HG02970 (cell line): Measurements from ENCODE around the gene ZACN.

ENCODE experiments used
- ATAC-seq: cut with Tn5 transposase; IDR thresholded peaks from one replicate; pipeline ENCODE4 v1.9.1; 2021; ENCODE audit warnings: mild to moderate bottlenecking, moderate library complexity, moderate number of reproducible peaks; ENCODE audit not compliant: unreplicated experiment, low FRiP score

Gene ZACN

DNA sequence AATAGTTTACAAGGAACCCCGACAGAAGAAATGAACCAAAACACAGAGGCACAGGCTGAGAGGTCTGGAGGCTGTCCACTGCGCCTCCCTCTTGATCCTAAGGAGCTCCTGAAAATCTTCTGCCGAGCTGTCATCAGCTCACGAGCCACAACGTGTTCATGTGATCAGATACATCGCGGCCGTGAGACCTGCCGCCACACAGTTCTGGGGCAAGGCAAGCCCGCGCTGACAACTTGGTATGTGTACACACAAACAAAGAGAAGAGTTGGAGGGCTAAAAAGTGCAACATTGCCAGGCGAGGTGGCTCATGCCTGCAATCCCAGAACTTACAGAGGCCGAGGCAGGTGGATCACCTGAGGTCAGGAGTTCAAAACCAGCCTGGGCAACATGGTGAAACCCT lies 17.0 kb downstream of the ZACN start:
- ATAC-seq: no peak

DNA sequence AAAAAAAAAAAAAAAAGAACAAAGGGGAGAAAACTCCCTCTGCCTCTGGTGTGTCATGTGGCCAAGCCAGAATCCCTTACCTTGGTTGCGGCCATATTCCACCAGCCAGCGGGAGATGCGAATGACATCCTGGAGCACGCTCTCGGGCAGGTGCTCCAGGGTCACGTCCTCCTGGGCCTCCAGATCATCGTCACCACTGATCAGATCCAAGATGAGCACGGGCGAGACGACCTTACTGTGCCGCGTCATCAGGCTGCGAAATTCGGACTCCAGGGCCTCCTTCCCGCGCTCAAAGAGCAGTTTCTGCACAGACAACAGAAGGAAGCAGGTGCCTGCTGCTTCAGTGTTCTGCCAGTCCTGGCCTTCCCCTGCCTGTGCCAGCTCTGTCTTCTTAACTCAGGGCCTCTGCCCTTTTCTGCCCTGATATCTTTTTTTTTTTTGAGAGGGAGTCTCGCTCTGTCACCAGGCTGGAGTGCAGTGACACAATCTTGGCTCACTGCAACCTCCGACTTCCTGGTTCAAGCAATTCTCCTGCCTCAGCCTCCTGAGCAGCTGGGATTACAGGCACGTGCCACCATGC lies 18.8 kb downstream of the ZACN start:
- ATAC-seq: no peak

GRCh38 chr17:76102944-76103273 lies 23.9 kb downstream of the ZACN start:
- ATAC-seq: no peak

DNA sequence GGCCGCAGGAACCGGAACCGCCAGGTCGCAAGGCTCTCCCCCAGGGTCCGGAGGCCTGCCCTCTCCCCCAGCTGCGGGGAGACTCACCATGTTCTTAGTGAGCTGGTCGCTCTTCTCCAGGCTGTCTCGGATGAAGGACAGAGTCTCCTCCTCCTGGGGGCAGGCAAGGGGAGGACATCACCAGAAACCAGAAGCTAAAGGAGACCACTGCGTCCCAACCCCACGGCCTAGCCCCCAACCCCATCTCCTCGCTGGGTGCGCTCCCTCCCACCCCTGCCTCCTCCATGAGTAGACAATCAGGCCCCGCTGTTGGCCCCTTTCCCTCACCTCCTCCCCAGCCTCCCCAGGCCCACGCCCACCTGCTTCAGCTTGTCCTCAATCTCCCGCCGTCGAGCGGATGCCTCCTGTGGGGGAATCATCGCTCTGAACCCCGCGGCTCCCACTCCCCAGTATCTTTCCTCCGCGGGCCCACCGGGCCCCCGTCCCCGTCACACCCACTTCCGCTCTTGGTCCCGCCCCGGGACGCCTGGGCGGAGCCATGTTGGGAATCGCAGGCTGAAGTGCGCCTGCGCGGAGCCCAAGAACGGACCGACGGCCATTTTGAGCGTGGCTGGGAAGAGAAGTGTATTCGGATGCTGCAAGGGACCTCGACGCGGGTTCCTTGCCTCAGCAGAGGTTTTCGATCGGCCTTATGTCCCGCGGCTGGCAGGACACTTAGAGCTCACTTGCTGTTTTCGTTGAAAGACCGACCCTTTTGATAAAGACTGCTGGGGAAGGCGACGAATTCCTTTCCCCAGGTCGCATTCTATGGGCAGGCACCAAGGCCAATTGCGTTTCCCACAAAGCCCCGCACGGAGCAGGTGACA lies 24.5 kb downstream of the ZACN start, which contains the start of gene EXOC7:
Gene EXOC7, minus strand, starts transcription at position 514 of the 866 bp plus-strand sequence. Its CDS starts 95 bp downstream, at position 419.
- ATAC-seq: peak; percentile 87

- ATAC-seq: no peak
Observed at GRCh38 chr17:76104140-76104895, 25.3 kb downstream of the ZACN start.

- no peak for ATAC-seq
Observed at GRCh38 chr17:76104896-76105231, 25.9 kb downstream of the ZACN start.

GRCh38 chr17:76106703-76107102 lies 27.7 kb downstream of the ZACN start:
- ATAC-seq: no peak

GRCh38 chr17:76107509-76107908 lies 28.5 kb downstream of the ZACN start:
- no peak for ATAC-seq

DNA sequence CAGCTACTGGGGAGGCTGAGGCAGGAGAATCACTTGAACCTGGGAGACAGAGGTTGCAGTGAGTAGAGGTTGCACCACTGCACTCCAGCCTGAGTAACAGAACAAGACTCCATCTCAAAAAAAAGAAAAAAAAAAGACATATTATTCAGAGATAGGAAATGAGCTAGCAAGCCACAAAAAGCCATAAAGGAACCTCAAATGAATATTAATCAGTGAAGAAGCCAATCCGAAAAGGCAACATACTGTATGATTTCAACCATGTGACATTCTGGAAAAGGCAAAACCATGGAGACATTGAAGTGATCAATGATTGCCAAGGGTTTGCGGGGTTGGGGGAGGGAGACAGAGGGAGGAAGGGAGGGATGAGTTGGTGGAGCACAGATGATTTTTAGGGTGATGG lies 33.0 kb downstream of the ZACN start:
- no peak for ATAC-seq

- ATAC-seq: no peak
Observed at GRCh38 chr17:76115138-76115754, 36.3 kb downstream of the ZACN start.

DNA sequence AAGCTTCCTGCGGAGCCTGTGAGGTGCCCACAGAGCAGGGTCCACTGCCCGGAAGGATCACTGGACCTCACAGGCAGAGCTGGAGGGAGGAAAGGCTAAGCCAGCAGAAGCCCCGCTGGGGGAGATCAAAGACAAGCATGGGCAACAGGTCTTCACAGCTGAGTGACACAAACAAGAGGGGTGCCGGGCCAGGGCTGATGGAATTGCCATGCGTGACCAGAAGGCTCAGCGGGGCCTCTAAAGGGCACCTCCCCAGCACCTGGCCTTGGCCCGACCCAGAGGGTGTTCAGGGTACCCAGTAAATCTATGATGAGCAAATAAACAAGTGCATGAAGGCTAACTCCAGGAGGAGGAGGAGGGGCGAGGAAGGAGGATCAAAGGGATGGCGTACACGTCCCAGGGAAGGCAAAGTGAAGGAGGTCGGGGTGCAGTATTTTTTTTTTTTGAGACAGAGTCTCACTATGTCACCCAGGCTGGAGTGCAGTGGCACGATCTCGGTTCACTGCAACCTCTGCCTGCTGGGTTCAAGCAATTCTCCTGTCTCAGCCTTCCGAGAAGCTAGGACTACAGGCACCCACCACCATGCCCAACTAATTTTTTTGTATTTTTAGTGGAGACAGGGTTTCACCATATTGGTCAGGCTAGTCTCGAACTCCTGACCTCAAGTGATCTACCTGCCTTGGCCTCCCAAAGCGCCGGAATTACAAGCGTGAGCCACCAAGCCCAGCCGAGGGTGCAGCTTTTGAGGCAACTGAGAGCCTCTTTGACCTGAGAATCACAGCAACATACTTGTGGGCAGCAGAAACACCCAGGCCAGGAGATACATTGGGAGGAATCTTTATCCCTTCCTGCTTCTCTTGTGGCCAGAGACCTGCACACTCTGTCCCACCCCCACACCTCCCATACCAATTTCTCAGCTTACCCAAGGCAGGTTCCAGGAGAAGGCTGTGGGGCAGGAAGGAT lies 40.7 kb downstream of the ZACN start:
- no peak for ATAC-seq

- ATAC-seq: no peak
Observed at GRCh38 chr17:76120658-76121008, 41.7 kb downstream of the ZACN start.

GRCh38 chr17:76121932-76122430 lies 43.0 kb downstream of the ZACN start:
- ATAC-seq: no peak

DNA sequence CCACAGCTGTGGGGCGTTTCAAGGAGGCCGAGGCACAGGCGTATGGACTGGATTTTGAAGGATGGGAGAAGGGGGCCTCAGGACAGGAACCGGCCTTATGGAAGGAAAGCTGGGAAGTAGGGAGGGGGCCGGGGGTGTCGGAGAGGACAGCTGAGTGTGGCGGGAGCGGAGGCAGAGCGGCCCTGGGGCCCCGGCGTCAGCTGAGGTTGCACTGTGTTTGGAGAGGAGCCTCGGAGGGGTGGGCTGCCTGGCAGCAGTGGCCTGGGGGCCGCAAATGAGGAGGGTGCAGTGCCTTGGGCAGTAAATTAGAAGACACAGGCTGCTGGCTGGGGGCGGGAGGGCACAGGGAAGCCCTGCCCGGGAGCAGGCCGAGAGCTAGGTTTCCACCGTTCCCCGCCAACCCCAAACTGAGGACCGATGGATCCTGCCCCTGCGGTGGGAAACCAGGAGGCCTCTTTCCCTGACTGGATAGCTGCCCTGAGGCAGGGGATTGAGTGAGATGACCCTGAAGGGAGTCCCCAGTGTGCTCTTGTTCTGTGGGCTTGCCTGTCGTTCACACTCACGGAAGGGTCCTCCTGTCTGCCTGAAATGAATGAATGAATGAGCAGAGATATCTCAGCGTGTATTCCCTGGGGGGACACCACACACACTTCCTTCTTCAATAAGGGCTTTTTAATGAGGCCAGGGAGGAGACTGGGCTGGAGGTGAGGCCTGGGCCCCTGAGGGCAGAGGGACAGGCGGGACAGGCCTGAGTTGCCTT lies 43.6 kb downstream of the ZACN start:
- no peak for ATAC-seq

GRCh38 chr17:76123191-76123499 lies 44.2 kb downstream of the ZACN start:
- no peak for ATAC-seq

DNA sequence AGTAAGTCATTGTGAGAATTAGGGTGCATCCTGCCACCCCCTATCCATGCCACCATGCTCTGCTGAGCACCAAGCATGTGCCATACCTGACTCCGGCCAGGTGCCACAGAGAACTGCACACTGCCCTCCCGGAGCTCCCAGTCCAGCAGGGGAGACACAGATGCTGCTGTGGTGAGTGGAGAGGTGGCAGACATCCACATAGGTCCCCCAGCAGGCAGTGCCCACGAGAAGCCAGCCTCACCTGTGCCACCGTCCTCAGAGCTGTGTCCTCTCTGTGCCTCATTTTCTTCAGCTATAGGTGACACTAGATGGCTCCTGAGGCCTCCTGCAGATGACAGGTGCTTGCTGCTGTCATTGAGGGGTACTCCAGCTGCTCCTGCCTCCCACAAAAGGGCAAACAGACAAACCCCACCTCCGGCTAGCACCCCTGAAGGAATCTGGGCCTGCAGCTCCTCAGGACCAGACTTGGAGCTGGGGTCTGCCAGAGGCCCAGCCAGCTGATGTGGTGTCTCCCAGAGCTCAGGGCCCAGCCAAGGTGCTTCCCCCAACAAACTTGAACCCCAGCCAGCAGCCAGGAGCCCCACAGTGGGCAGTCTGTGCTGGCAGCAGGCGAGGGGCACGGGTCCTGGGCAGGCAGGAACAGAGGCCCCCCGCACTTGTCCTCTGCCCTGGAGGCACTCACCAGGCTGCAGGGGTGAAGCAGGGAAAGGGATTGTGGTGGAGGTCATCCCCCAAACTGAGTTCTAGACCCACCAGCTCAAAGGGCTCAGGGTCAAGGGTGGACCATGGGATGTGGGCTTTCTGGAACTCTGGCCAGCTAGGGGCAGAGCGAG lies 45.0 kb downstream of the ZACN start:
- ATAC-seq: no peak

DNA sequence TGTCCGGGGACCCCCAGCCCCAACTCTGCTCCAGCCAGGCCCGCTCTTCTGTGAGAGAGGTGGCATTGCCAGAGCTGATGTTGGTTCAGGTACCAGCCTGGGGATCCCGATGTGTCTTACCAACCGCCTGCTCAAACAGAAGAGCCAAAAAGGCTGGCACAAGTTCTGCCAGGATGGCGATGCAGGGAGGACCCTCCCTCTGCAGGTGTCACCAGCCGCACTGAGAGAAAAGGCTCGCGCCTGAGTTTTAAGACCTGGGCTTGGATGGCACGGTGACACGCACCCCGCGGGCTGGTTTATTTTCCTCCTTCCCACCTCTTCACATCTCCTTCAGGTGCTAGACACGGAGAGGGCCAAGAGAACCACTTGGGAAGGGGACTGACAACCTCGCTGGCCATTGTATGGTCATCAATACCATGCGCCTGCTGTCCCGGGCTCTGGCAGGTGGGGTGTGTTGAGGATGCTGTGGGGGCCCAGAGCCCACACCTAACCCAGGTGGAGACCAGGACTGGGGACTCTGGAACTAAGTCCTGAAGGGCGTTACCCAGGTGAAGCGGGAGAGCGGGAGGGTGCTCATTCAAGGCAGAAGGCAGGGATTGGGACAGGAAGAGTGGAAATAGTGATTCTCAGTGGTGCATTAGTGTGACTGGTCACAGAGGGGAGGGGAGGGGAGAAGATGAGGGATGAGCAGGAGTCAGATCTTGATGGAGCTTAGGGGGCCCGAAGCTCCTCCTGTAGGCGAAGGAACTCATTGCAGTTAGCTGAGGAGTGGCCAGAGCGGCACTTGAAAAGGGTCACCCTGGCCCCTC lies 45.8 kb downstream of the ZACN start:
- no peak for ATAC-seq

- no peak for ATAC-seq
Observed at GRCh38 chr17:76125391-76125675, 46.4 kb downstream of the ZACN start.
